Stimulated activated naive CD4-positive, alpha-beta T cell treated with Interleukin-2 at 50 U/mL for 16 hours (primary cell): ENCODE results near the gene CAMKMT.
"Not testable (repeated sequence)": the region's sequence is repeated elsewhere in the genome, so short reads cannot be mapped to it uniquely, and the experiment has no call there.

Experiments
- DNase-seq: peaks from one replicate; lab custom pipeline; 2025; lab: John Stamatoyannopoulos, UW

CAMKMT gene

GRCh38 chr2:44550561-44550960, 188.8 kb downstream of the CAMKMT start:
- DNase-seq, result no peak

- no peak for DNase-seq
Measured at GRCh38 chr2:44551497-44551896, 189.8 kb downstream of the CAMKMT start.

GRCh38 chr2:44553456-44553855, 191.7 kb downstream of the CAMKMT start:
- no peak for DNase-seq

- DNase-seq, result no peak
Measured at GRCh38 chr2:44555700-44556099, 194.0 kb downstream of the CAMKMT start.

GRCh38 chr2:44559108-44559507, 197.4 kb downstream of the CAMKMT start:
- no peak for DNase-seq

GRCh38 chr2:44560352-44560751, 198.6 kb downstream of the CAMKMT start:
- no peak for DNase-seq

- DNase-seq, result no peak
Measured at GRCh38 chr2:44560941-44561340, 199.2 kb downstream of the CAMKMT start.

GRCh38 chr2:44562737-44563136, 201.0 kb downstream of the CAMKMT start:
- no peak for DNase-seq

- no peak for DNase-seq
Measured at GRCh38 chr2:44564752-44565151, 203.0 kb downstream of the CAMKMT start.

- DNase-seq, result no peak
Measured at GRCh38 chr2:44566059-44566458, 204.3 kb downstream of the CAMKMT start.

GRCh38 chr2:44569491-44569890, 207.7 kb downstream of the CAMKMT start:
- no peak for DNase-seq

- DNase-seq, result no peak
Measured at GRCh38 chr2:44570271-44570670, 208.5 kb downstream of the CAMKMT start.

GRCh38 chr2:44570777-44571176, 209.0 kb downstream of the CAMKMT start:
- no peak for DNase-seq

- no peak for DNase-seq
Measured at GRCh38 chr2:44572196-44572900, 210.6 kb downstream of the CAMKMT start.

- DNase-seq, result no peak
Measured at GRCh38 chr2:44573996-44574395, 212.2 kb downstream of the CAMKMT start.

- no peak for DNase-seq
Measured at GRCh38 chr2:44578471-44579093, 216.8 kb downstream of the CAMKMT start.

GRCh38 chr2:44579115-44579836, 217.5 kb downstream of the CAMKMT start:
- no peak for DNase-seq

- DNase-seq, result no peak
Measured at GRCh38 chr2:44579837-44580230, 218.1 kb downstream of the CAMKMT start.

- no peak for DNase-seq
Measured at GRCh38 chr2:44580875-44581515, 219.2 kb downstream of the CAMKMT start.

- no peak for DNase-seq
Measured at GRCh38 chr2:44582363-44583008, 220.7 kb downstream of the CAMKMT start.

GRCh38 chr2:44595615-44596014, 233.9 kb downstream of the CAMKMT start:
- DNase-seq, result not testable (repeated sequence)
